ENCODE data around the gene ABCF1. TPM values are rescaled to one million over a fixed set of nuclear protein-coding genes. Genes with fewer than 3 reads are reported as not detected.
A peak's percentile ranks its signal among the peaks of the same experiment; 100 is the strongest.

Gene ABCF1
- total RNA-seq, 1 experiment from 2014 or later: 94.9 TPM

GRCh38 chr6:30614843-30615218 is 43.6 kb downstream of the ABCF1 start:
- in situ Hi-C loops (cut with HindIII; ENCODE audit: low pct_unique_long_range_greater_than_20kb, low sequenced_read_pairs): no loop called here
- Histone ChIP-seq H3K4me1 (ENCODE audit: control insufficient read depth, insufficient read depth, low read length) (peaks cover 32% of the 10 kb centered on the region), H3K27ac (ENCODE audit: low read length) (peak overlapping the region; percentile 100), H3K36me3 (ENCODE audit: control insufficient read depth, insufficient read depth, low read length) (peaks cover 19% of the 10 kb centered on the region), H3K9me3 (ENCODE audit: control insufficient read depth, insufficient read depth, low read depth, low read length) (no peaks in the 10 kb centered on the region), H3K27me3 (ENCODE audit: control insufficient read depth, insufficient read depth, low read length) (no peaks in the 10 kb centered on the region), H3K4me3 (ENCODE audit: low read depth in 2 of 2, low read length in 2 of 2) (peak overlapping the region; percentile 71 to 98)
- no TSS peak for BruUV-seq (replicated peaks)
- no peak for TF ChIP-seq POLR2AphosphoS5 (IDR thresholded peaks at IDR 0.05; ENCODE audit: low read depth, low read length)
- TF ChIP-seq REST (IDR thresholded peaks at IDR 0.05; ENCODE audit: insufficient read depth in 1 of 2, low read depth in 2 of 2, low read length in 1 of 2): no peak
- no peak for TF ChIP-seq TCF7L2 (IDR thresholded peaks at IDR 0.05; ENCODE audit: low read depth, low read length)
- TF ChIP-seq CTCF (IDR thresholded peaks at IDR 0.05): no peak
- no peak for TF ChIP-seq SIN3A (IDR thresholded peaks at IDR 0.05; ENCODE audit: borderline replicate concordance, insufficient read depth, low read depth, low read length)
- CTCF ChIA-PET: interaction anchor here (0.6 to 0.7 kb wide), 2 partner anchors 58 to 124 kb away, joined by 3 to 11 read pairs; partner anchors contain the start of gene DHX16
- POLR2A ChIA-PET: interaction anchor here (0.6 to 1.7 kb wide), 6 partner anchors 11 to 1788 kb away, joined by 5 to 18 read pairs (median 6); no protein-coding TSS in a partner anchor
- ATAC-seq (peak; percentile 64), DNase-seq (ENCODE audit: low read depth, low spot score) (peak; percentile 86)
- intact Hi-C loops (cut with micrococcal nuclease; ENCODE audit: unreplicated experiment): no loop called here

GRCh38 chr6:30615219-30615957 is 44.1 kb downstream of the ABCF1 start:
- Histone ChIP-seq H3K9me3 (ENCODE audit: control insufficient read depth, insufficient read depth, low read depth, low read length) (no peaks in the 10 kb centered on the region), H3K36me3 (ENCODE audit: control insufficient read depth, insufficient read depth, low read length) (peaks cover 19% of the 10 kb centered on the region), H3K4me3 (ENCODE audit: low read depth in 2 of 2, low read length in 2 of 2) (peak overlapping the region; percentile 71 to 98), H3K27me3 (ENCODE audit: control insufficient read depth, insufficient read depth, low read length) (no peaks in the 10 kb centered on the region), H3K27ac (ENCODE audit: low read length) (peak overlapping the region; percentile 100), H3K4me1 (ENCODE audit: control insufficient read depth, insufficient read depth, low read length) (peaks cover 32% of the 10 kb centered on the region)
- ChIA-PET CTCF (interaction anchor here (0.6 to 0.7 kb wide), 2 partner anchors 57 to 125 kb away, joined by 3 to 11 read pairs; partner anchors contain the start of gene DHX16), POLR2A (interaction anchor here (0.5 to 1.7 kb wide), 8 partner anchors 10 to 1789 kb away, joined by 3 to 18 read pairs (median 6); partner anchors contain the start of gene DHX16)
- in situ Hi-C loops (cut with HindIII; ENCODE audit: low pct_unique_long_range_greater_than_20kb, low sequenced_read_pairs) (no loop called here), intact Hi-C loops (cut with micrococcal nuclease; ENCODE audit: unreplicated experiment) (no loop called here)
- no TSS peak for BruUV-seq (replicated peaks)
- ATAC-seq (no peak), DNase-seq (ENCODE audit: low read depth, low spot score) (no peak)
- TF ChIP-seq POLR2AphosphoS5 (IDR thresholded peaks at IDR 0.05; ENCODE audit: low read depth, low read length): peak; percentile 96
- no peak for TF ChIP-seq TCF7L2 (IDR thresholded peaks at IDR 0.05; ENCODE audit: low read depth, low read length)
